HG02610 (cell line): Measurements from ENCODE around the gene MAST2.
"Not testable (repeated sequence)": the region's sequence is repeated elsewhere in the genome, so short reads cannot be mapped to it uniquely, and the experiment has no call there.

Experiments
- ATAC-seq: cut with Tn5 transposase; IDR thresholded peaks from one replicate; pipeline ENCODE4 v1.9.1; 2021; ENCODE audit warnings: mild to moderate bottlenecking, moderate library complexity; ENCODE audit not compliant: unreplicated experiment

Gene MAST2

GRCh38 chr1:45930258-45931150 lies 127.1 kb downstream of the MAST2 start:
- ATAC-seq, result no peak

GRCh38 chr1:45932205-45932604 lies 128.8 kb downstream of the MAST2 start:
- ATAC-seq, result not testable (repeated sequence)

- ATAC-seq, result no peak
These were observed 131.5 kb downstream of the MAST2 start for GRCh38 chr1:45934947-45935346.

- no peak for ATAC-seq
These were observed 134.6 kb downstream of the MAST2 start for GRCh38 chr1:45938029-45938428.

- ATAC-seq, result no peak
These were observed 139.0 kb downstream of the MAST2 start for GRCh38 chr1:45942411-45942810.

GRCh38 chr1:45943185-45943584 lies 139.8 kb downstream of the MAST2 start:
- ATAC-seq, result no peak

GRCh38 chr1:45945426-45945825 lies 142.0 kb downstream of the MAST2 start:
- ATAC-seq, result no peak

- not testable (repeated sequence) for ATAC-seq
These were observed 146.1 kb downstream of the MAST2 start for GRCh38 chr1:45949462-45949861.

GRCh38 chr1:45952072-45952471 lies 148.7 kb downstream of the MAST2 start:
- no peak for ATAC-seq

- no peak for ATAC-seq
These were observed 150.8 kb downstream of the MAST2 start for GRCh38 chr1:45953934-45954847.

- no peak for ATAC-seq
These were observed 154.3 kb downstream of the MAST2 start for GRCh38 chr1:45957684-45958083.

- ATAC-seq, result no peak
These were observed 154.9 kb downstream of the MAST2 start for GRCh38 chr1:45958317-45958716.

GRCh38 chr1:45960930-45961715 lies 157.7 kb downstream of the MAST2 start:
- ATAC-seq, result no peak

- not testable (repeated sequence) for ATAC-seq
These were observed 158.5 kb downstream of the MAST2 start for GRCh38 chr1:45961936-45962335.

- no peak for ATAC-seq
These were observed 165.7 kb downstream of the MAST2 start for GRCh38 chr1:45968941-45969666.

- ATAC-seq, result no peak
These were observed 166.5 kb downstream of the MAST2 start for GRCh38 chr1:45969866-45970265.

GRCh38 chr1:45971335-45971734 lies 167.9 kb downstream of the MAST2 start:
- ATAC-seq, result no peak

- no peak for ATAC-seq
These were observed 168.6 kb downstream of the MAST2 start for GRCh38 chr1:45971922-45972531.

- no peak for ATAC-seq
These were observed 169.2 kb downstream of the MAST2 start for GRCh38 chr1:45972621-45973020.

- ATAC-seq, result no peak
These were observed 169.7 kb downstream of the MAST2 start for GRCh38 chr1:45973121-45973520.
